Effector memory CD4-positive, alpha-beta T cell (primary cell): ENCODE results near the gene PRKAB2.
"Not testable (repeated sequence)": the region's sequence is repeated elsewhere in the genome, so short reads cannot be mapped to it uniquely, and the experiment has no call there.

Experiments
- DNase-seq, 3 donors: peaks; one replicate each; pipeline ENCODE4 v3.0.0-alpha.2; 2020
- H3K27ac ChIP-seq: 2 replicates; pipeline ENCODE4 v1.7.0; 2013; ENCODE audit warnings: mild to moderate bottlenecking, low read length, moderate library complexity; ENCODE audit not compliant: insufficient read depth, poor library complexity, severe bottlenecking
- H3K27me3 ChIP-seq: replicated peaks from 2 replicates; pipeline ENCODE4 v1.7.0; 2013; ENCODE audit warnings: mild to moderate bottlenecking, low read length; ENCODE audit not compliant: insufficient read depth, control insufficient read depth, poor library complexity, severe bottlenecking
- H3K36me3 ChIP-seq: 2 replicates; pipeline ENCODE4 v1.7.0; 2013; ENCODE audit warnings: mild to moderate bottlenecking, low read length, moderate library complexity; ENCODE audit not compliant: control insufficient read depth, insufficient read depth
- H3K4me1 ChIP-seq: 2 replicates; pipeline ENCODE4 v1.7.0; 2013; ENCODE audit warnings: low read length, mild to moderate bottlenecking; ENCODE audit not compliant: control insufficient read depth, insufficient read depth, poor library complexity, severe bottlenecking
- H3K4me3 ChIP-seq: 2 replicates; pipeline ENCODE4 v1.7.0; 2013; ENCODE audit warnings: low read length, low read depth, mild to moderate bottlenecking; ENCODE audit not compliant: insufficient read depth, poor library complexity, severe bottlenecking
- H3K9me3 ChIP-seq: 2 replicates; pipeline ENCODE4 v1.7.0; 2013; ENCODE audit warnings: mild to moderate bottlenecking, low read length, moderate library complexity; ENCODE audit not compliant: control insufficient read depth

Gene PRKAB2

DNA sequence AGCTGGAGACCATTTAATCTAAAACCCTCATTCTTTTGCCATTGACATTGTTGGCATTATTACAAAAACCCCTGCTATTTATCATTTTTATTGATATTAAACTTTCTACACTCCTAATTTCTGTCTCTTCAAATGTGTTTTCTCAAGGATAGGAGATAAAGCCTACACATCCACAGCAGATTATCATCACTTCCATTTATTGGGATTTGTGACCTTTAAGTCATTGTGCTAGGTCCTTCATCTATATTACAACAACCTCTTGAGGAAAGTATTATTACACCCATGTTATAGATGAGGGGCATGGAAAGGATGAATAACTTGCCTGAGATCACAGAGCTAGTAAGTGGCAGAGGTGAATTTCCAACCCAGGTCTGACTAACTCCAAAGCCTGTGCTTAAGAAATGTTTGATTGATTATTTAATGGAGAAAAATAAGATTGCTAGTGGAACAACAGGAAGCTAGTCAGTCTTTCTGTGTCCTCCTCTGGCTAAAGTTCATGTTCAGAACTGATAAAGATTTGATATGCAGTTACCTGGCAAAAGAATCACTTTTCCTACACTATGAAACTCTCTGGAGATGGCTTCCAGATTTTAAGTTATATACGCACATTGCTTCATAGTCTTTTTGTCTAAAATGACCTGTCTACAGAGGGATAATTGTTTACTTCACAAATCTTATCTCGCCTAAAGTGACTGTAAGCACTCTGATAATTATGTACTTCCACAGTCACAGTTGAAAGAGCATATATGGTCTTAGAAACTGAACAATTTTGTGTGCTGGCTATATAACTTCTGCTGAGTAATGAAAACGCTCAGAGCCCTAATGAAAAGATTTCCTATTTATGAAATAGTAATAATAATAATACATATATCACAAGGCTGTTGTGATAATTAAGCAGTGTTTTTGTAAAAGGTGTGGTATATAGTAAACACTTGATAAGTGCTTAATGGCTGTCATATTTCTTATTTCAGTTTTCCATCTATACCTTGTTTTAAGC lies 37.9 kb upstream of the PRKAB2 start:
- Histone ChIP-seq H3K9me3 (no peaks in the 10 kb centered on the region), H3K4me1 (no peaks in the 10 kb centered on the region), H3K36me3 (no peaks in the 10 kb centered on the region), H3K27ac (no peak overlapping the region), H3K27me3 (no peaks in the 10 kb centered on the region), H3K4me3 (no peak overlapping the region)
- no peak for DNase-seq

DNA sequence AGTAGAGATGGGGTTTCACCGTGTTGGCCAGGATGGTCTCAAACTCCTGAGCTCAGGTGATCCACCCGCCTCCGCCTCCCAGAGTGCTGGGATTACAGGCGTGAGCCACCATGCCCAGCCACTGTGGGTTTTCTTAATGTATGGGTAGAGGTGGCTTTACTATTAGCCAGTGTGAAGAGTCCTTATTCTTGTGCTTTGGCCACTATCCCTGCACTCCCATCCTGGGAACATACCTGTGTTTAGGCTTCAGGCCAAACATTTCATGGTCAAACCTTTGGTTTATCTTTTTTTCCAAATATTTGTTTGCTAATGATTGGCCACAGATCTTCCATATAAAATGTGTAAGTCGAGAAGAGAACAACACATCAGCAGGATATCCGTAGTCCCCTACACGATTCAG lies 36.3 kb upstream of the PRKAB2 start:
- DNase-seq, result no peak
- H3K4me3 ChIP-seq, result no peak overlapping the region
- no peaks in the 10 kb centered on the region for H3K36me3 ChIP-seq
- H3K9me3 ChIP-seq, result no peaks in the 10 kb centered on the region
- H3K4me1 ChIP-seq, result no peaks in the 10 kb centered on the region
- no peak overlapping the region for H3K27ac ChIP-seq
- H3K27me3 ChIP-seq, result no peaks in the 10 kb centered on the region

DNA sequence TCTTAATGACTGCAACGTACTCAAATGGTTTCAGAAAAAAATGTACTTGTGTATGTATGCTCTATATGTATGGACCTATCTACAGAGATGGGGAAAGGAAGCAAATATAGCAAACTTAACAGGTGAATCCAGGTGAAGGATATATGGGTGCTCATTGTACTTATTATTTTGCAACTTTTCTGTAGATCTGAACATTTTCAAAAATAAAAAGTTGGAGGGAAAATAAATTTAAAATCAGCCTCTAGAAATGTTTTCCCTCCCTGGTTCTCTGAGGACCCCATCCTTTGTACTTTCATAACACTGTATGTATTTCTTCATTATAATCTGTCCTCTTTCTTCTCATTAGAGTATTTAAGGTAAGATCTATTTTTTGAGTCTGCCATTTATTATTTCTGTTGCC lies 34.9 kb upstream of the PRKAB2 start:
- no peaks in the 10 kb centered on the region for H3K4me1 ChIP-seq
- no peak overlapping the region for H3K4me3 ChIP-seq
- H3K27ac ChIP-seq, result no peak overlapping the region
- no peaks in the 10 kb centered on the region for H3K9me3 ChIP-seq
- no peak for DNase-seq
- H3K27me3 ChIP-seq, result no peaks in the 10 kb centered on the region
- no peaks in the 10 kb centered on the region for H3K36me3 ChIP-seq

DNA sequence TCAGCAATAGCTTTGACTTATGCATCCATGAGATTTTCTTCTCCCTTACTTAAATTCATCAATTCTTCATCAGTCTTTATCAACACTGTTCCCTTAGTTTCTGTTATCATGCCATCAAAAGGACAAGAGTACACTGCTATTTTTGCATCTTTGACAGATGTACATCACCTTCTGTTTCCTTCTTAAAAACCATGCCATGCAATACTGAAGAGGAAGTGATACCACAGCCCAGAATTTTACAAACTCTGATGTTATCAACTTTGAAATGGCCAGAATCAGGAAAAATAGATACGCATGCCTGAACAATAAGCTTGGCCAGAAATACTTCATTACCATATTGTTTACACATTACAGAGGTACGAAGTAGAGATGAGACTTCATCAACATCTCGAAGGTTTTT lies 31.8 kb upstream of the PRKAB2 start:
- no peaks in the 10 kb centered on the region for H3K36me3 ChIP-seq
- H3K4me1 ChIP-seq, result no peaks in the 10 kb centered on the region
- no peak overlapping the region for H3K27ac ChIP-seq
- no peak for DNase-seq
- H3K27me3 ChIP-seq, result no peaks in the 10 kb centered on the region
- H3K4me3 ChIP-seq, result no peak overlapping the region
- H3K9me3 ChIP-seq, result no peaks in the 10 kb centered on the region

DNA sequence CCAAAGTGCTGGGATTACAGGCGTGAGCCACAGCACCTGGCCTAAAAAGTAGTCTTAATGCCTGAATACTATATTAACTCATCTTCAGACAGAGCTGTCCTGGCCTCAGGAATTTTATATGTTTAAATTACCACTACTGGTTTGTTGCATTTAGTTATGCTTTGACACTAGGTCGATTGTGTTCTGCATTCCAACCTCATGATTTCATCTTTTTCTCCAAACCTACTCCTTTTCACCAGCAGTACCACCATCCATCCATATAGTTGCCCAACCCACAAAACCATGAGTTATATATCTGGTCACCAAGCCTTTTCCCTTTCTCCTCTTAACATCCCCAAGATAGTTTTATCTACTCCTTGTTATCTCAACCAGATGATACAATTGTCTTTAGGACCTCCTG lies 30.3 kb upstream of the PRKAB2 start:
- DNase-seq, result no peak
- H3K36me3 ChIP-seq, result no peaks in the 10 kb centered on the region
- no peaks in the 10 kb centered on the region for H3K4me1 ChIP-seq
- no peak overlapping the region for H3K4me3 ChIP-seq
- no peak overlapping the region for H3K27ac ChIP-seq
- H3K9me3 ChIP-seq, result no peaks in the 10 kb centered on the region
- no peaks in the 10 kb centered on the region for H3K27me3 ChIP-seq

DNA sequence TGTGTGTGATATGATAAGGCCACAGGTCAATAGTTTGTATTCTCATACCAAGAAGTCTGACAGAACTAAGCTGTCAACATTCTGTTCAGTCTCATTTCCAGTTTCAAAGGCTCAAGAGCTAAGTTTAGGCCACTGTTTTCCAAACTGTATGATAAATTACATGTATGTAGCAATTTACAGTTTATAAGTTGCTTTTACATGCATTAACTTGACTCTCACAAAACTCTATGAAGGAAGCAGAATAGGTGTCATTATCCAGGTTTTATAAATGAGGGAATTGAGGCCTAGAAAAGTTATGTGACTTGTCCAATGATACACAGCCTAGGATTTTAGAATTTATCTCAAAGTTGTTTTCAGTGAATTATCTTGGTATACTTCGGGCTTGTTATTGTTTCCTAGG lies 29.5 kb upstream of the PRKAB2 start:
- H3K4me1 ChIP-seq, result no peaks in the 10 kb centered on the region
- no peak overlapping the region for H3K27ac ChIP-seq
- no peak overlapping the region for H3K4me3 ChIP-seq
- DNase-seq, result no peak
- H3K36me3 ChIP-seq, result no peaks in the 10 kb centered on the region
- H3K9me3 ChIP-seq, result no peaks in the 10 kb centered on the region
- no peaks in the 10 kb centered on the region for H3K27me3 ChIP-seq

DNA sequence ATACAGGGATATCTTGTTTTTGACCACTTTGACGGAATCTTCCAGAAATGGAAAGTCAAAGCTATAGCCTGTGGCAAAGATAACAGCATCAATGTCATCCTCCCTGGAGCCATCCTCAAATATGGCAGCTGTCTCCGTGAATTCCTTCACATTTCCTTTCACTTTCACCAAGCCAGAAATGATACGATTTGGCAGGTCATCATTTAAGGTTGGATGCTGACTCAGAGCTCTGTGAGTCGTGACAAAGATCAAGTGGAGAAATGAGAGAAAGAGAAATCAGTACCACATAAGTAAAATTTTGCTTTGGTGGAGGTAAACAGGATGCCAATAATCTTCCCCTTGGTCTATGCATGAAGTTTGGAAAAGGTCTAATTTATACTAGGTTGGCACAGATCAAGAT lies 29.0 kb upstream of the PRKAB2 start:
- H3K4me1 ChIP-seq, result no peaks in the 10 kb centered on the region
- no peak overlapping the region for H3K4me3 ChIP-seq
- no peak for DNase-seq
- no peak overlapping the region for H3K27ac ChIP-seq
- no peaks in the 10 kb centered on the region for H3K27me3 ChIP-seq
- no peaks in the 10 kb centered on the region for H3K36me3 ChIP-seq
- no peaks in the 10 kb centered on the region for H3K9me3 ChIP-seq

DNA sequence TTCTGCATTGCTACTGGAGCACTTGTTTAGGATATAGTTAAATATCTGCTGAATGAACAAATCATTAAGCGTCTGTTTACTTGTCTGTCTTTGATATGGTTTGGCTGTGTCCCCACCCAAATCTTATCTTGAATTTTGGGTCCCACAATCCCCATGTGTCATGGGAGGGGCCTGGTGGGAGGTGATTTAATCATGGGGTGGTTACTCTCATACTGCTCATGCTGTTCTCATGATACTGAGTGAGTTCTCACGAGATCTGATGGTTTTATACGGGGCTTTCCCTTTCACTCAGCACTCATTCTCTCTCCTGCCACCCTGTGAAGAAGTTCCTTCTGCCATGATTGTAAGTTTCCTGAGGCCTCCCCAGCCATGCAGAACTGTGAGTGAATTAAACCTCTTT lies 25.1 kb upstream of the PRKAB2 start:
- H3K4me3 ChIP-seq, DNase-seq, H3K36me3 ChIP-seq, H3K27ac ChIP-seq, H3K9me3 ChIP-seq, H3K4me1 ChIP-seq, H3K27me3 ChIP-seq: not testable (repeated sequence)

DNA sequence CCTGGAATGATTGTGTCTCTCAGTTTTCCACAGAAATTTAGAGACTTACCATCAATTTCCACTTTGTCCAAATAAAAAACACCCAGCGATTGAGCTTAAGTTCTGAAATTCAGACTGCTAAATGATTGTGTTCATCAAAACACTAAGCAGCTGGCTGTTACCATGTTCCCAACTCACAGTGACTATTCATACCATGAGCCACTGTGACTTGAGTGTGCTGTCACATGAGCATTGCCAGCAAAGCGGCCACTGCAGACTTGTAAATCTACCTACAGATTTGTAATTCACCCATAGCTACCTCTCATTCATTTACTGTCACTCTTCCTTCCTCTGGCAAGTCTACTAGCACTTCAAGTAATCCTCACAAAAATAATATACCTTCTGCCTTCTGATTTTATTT lies 17.2 kb upstream of the PRKAB2 start:
- no peaks in the 10 kb centered on the region for H3K9me3 ChIP-seq
- H3K27ac ChIP-seq, result no peak overlapping the region
- no peaks in the 10 kb centered on the region for H3K4me1 ChIP-seq
- H3K27me3 ChIP-seq, result no peaks in the 10 kb centered on the region
- H3K36me3 ChIP-seq, result no peaks in the 10 kb centered on the region
- DNase-seq, result no peak
- no peak overlapping the region for H3K4me3 ChIP-seq

DNA sequence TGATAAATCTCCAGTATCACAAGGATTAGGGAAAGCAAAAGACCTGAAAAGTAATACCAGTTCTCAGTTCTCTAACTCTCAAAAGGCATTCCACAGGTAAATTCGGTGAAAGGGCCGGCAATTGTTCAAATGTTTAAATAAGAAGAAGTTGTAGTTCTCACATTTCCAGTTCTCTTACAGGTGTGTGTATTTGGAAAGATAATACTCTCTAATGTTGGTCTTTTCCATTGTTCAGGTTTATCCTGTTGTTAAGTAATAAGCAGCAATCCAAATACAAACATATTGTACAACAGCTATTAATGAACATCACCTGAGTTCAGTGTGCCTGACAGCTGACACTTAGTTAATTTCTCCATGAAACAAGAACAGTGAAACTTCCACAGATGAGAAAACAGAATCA lies 13.2 kb upstream of the PRKAB2 start:
- DNase-seq, result no peak

More for the DNA sequence above, 13.2 kb upstream of the PRKAB2 start:
- no peak overlapping the region for H3K27ac ChIP-seq
- H3K27me3 ChIP-seq, result no peaks in the 10 kb centered on the region
- H3K4me1 ChIP-seq, result no peaks in the 10 kb centered on the region
- H3K36me3 ChIP-seq, result no peaks in the 10 kb centered on the region
- H3K4me3 ChIP-seq, result no peak overlapping the region
- H3K9me3 ChIP-seq, result no peaks in the 10 kb centered on the region
